Stimulated activated CD4-positive, alpha-beta T cell treated with anti-CD3 and anti-CD28 coated beads, Interleukin-4, amount 100 ng/mL, for 48 hours (primary cell): ENCODE results near the gene IBA57.

Experiments used
- DNase-seq, 2 donors: peaks; one replicate each; pipeline ENCODE4 v3.0.0-alpha.2; 2020; ENCODE audit warnings: low read depth in 2 of 2

The IBA57 gene

DNA sequence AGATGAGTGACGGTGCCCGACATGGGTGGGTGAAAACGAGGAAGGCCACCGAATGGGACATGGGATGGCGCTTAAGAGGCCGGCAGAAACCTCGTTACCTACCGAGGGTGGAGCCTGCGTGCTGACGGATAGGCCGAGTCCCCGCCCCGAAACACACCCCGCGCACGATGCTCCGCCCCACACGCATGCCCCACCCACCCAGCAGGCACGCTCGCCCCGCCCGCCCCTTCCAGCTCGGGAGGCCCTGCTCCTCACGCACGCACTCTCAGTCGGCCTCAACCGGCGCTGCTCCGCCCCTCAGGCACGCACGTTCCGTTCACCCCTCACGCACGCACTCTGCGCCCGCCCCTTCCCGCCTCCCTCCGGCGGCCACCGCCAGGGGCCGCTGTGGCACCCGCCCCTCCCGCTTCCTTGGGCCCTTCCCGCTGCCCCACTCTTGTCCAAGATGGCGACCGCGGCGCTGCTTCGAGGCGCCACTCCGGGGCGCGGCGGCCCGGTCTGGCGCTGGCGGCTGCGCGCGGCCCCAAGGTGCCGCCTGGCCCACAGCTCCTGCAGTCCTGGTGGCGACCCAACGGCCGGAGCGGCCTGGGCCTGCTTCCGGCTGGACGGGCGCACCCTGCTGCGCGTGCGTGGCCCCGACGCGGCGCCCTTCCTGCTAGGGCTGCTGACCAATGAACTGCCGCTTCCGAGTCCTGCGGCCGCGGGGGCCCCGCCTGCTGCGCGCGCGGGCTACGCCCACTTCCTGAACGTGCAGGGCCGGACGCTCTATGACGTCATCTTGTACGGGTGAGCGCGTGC is at the start of gene IBA57:
Gene IBA57 (plus strand): TSS at position 433 of the 798 bp plus-strand sequence. CDS start 13 bp downstream, at position 446.
- DNase-seq: peak; percentile 99

DNA sequence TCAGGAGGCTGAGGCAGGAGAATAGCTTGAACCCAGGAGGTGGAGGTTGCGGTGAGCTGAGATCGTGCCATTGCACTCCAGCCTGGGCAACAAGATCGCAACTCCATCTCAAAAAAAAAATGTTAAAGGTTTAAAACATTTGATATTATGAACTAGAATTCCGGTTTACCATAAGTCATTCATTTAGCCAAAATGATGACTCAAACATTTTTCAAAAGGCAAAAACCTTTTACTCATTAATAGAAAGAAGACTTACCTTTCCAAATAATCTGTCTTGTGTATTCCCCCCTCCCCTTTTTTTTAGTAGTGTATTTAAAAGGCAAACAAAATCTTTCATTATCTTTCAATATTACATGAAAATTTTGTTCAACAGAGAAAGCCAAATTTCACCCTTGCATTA is 48.3 kb upstream of the IBA57 start:
- no peak for DNase-seq

DNA sequence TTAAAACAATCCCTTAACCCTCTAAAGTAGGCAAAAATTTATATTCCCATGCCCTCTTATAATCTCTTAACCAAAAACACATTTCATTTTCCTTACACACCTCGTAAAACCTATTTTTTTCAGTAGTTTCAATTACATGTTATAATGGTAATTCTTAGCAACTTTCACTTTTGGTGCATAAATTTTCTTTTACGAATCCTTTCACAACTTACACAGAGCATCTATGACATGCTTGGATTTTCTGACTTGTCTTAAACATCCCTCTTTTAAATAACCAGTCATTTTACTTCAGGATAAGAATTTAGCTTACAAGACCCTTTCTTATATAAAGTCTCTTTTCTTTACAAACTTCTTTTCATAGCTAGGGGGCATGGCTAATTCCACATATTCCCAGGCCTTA is 47.6 kb upstream of the IBA57 start:
- DNase-seq: no peak

DNA sequence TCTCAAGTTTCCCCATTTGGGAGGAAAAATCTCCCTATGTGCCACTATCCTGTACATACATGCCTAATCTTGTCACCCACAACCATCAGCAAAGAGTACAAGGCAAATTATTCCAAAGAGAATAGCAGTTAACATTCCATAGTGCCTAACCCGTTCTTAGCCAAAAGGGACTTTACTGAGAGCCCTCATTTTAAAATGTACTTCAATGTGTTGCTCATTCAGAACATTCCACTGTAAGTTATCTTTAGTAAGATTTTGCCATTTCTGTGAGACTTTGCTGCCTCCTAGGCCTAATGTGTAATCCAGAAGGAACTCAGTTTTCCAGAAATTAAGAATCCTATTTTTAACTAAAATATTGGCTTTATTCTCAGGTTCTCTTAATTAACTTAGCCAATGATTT is 45.3 kb upstream of the IBA57 start:
- DNase-seq: no peak

DNA sequence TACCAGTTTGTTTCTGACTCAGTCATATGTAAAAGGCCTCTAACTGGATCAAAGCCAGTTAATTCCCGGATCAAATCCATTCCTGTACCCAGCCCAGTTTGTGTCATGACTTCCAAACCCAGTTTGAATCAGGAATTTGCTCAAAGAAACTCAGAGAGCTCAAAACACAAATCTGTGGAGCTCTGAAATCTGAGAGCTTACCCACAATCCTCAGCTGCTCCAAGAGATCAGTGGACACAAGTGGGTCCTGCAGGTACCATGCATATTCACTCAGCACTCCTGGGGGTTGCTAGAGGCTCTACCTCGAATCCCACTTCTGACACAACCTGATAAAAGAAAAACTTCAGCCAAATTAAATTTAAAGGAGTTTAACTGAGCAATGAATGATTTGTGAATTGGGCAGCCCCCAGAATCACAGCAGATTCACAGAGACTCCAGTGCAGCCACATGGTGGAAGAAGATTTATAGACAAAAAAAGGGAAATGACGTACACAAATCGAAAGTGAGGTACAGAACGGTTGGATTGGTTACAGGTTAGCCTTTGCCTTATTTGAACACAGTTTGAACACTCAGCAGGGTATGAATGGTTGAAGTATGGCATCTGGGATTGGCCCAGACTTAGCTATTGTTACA is 44.6 kb upstream of the IBA57 start:
- no peak for DNase-seq

DNA sequence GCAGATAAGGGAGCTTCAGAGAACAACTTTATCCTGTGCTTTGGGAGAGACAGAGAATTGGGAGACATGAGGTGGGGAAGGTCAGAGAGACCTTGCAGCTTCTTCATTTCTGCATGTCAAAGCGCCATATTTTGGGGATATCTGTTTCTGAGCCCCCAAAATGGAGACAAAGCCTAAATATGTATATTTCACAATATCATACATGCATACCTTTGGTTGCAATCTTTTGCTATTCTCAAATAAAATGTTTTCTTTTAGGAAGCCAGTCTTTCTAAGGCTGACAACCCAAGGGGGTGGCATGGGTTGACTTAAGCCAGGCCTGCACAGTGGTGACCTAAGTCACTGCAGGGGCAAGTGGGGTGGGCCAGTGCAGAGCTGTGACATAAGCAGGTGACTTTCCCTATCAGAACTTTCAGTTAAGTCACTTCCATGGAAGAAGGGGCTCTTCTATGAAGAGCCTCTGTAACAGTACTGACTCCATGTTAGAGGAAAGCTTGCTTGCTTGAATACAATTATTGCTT is 42.6 kb upstream of the IBA57 start:
- no peak for DNase-seq

DNA sequence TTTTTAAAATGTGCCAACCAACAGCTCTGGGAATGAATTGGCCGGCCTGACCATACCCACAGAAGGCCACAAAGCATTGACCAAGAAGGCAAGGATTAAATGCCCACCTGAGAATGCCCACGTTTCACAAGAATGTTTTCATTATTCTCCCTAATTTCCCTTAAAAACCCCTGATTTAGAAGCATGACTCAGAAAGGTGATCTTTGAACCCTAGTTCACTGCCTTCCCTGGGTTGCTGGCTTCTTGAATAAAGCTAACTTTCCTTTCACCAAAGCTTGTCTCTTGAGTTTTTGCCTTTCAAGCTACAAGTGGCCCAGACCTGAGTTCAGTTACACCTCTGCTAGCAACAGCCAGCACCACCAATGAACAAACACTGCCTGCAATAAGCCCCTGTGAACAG is 42.1 kb upstream of the IBA57 start:
- no peak for DNase-seq

DNA sequence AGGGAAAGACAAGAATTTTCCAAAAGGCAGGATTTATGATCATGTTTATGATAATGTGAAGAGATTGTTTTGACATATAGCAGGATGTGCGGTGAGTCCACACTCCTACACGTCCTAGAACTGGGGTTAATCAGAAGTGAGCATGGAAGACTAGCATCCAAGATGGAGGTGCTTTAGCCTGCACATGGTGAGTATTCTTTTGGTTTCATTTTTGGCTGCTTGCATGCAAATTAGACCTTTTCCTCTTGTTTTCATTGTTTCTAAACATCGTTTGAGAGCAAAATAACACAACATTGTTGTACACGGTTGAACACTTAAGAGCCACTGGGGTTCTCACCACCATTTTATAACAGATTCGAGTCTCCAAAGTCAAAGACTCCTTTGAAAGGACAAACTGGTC is 40.4 kb upstream of the IBA57 start:
- DNase-seq: no peak

DNA sequence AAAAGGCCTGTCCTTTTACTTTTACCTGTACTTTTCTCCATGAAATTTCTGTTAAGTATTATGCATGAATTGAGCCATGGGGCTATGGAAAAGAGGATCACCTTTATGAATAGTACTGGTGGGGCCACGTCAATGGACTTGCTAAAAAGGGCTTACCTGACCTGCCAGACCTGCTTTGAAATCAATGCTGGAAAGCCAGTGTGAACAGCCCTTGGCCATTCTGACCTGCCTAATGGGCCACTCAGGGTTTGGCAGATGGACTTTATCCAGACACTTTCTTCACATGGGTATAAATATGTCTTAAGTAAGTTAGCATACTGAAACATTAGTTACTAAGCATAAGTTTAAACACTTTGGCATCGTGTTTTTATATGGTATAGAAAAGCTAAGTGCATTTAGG is 33.8 kb upstream of the IBA57 start:
- no peak for DNase-seq

DNA sequence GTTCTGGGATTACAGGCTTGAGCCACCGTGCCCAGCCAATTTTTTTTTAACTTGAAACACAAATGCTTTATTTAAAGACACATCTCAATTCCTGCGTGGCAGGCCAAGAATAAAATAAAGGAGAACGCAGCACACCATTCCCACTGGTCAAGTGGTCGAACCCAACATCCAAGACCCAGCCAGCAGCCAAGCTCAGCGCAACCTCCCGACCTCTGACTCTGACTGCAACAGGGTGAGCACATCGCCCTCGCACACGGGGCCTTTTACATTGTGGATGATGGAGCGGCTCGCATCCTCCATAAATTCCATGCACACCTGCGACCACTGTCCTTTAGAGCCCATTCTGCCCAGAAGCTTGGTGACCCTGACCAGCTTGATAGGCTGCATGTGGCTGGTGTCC is 31.0 kb upstream of the IBA57 start:
- no peak for DNase-seq

DNA sequence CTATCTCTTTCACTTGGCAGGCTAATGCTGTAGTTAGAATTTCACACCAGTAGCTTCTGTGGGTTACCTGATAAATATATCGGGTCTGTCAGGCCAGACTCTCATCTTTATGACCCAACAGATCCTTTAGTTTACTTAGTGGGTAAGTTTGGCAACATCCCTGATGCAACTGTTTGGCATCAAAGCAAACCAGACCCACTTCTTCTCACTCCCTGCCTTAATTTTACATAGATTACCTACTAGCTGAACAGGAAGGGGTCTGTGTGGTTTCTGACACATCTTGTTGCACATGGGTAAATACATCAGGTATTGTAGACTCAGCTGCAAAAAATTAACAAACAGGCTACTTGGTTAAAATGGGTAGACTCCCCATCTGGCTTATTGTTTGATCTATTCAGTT is 28.7 kb upstream of the IBA57 start:
- DNase-seq: no peak

DNA sequence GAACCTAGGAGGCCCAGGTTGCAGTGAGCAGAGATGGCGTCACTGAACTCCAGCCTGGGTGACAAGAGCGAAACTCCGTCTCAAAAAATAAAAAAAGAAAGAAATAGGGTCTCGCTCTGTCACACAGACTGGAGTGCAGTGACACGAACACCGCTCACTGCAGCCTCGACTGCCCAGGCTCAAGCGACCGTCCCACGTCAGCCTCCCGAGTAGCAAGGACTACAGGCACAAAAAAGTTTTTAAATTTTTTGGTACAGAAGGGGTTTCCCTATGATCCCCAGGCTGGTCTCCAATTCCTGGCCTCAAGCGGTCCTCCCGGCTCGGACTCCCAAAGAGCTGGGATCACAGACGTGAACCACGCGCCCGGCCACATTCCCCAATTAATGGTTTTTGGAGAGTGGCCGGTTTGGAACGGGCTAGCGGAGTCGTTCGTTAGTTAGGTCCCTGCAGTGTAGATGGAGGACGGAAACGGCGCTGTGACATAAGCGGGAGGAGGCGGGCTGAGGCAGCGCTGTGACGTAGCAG is 26.1 kb upstream of the IBA57 start:
- no peak for DNase-seq

DNA sequence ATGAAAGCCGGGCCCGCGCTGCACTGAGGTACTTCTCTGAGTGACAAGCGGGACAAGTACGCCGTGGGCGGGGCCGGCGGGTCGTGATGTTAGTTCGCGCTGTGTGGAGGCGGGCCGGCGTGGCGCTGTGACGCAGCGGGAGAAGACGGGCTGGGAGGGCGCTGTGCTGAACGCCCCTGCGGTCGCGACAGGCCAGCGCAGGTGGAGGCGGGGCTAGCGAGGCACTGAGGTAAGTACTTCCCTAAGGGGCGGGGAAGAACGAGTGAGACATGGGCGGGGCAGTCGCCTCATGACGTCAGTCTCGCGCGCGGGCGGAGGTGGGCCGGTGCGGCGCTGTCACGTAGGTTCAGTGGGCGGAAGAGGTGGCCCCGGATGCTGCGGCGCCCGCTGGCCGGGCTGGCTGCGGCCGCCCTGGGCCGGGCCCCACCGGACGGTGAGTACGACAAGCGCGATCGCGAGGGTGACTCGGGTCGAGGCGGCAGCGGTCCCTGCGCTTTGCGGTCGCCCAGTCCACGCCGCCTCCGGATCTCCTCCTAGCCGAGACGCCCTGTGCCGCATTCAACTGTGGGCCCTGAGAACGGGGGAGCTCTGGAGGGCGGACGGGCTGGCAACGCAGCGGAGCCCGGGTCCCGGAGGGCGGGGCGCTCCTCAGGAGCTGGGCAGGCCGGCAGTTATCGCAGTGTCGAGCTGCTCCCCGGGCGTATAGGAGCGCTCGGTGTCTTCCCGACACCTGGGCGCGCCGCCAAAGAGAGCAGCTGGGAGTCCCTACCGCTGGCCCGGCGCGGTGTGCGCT is 25.5 kb upstream of the IBA57 start, which contains the start of gene GUK1:
Gene GUK1 (plus strand): TSS at position 349 of the 793 bp plus-strand sequence. CDS start 24 bp downstream, at position 373.
- DNase-seq: peak; percentile 99 to 100

DNA sequence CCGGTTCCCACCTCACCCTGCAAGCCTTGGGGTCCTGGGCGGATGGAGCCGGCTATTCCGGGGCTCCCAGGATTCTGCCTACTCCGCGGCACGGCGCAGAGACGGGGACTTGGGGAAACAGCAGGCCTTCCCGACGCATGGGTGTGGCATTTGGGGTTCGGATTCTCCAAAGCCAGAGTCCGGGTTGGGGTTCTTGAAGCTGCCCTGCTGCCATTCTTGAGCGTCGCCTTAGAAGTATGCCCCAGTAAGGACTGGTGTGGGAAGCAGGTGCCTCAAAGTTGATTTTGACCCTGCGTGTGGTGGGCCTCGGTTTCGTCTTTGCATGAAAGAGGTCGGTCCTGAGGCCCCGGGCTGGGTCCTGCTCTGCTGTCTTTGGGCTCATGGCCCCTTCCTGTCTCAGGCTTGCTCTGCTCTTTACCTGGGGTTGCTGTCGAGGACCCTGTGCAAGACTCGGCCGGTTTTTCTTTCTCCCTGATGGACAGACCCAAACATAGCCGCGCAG is 24.8 kb upstream of the IBA57 start:
- DNase-seq: no peak

DNA sequence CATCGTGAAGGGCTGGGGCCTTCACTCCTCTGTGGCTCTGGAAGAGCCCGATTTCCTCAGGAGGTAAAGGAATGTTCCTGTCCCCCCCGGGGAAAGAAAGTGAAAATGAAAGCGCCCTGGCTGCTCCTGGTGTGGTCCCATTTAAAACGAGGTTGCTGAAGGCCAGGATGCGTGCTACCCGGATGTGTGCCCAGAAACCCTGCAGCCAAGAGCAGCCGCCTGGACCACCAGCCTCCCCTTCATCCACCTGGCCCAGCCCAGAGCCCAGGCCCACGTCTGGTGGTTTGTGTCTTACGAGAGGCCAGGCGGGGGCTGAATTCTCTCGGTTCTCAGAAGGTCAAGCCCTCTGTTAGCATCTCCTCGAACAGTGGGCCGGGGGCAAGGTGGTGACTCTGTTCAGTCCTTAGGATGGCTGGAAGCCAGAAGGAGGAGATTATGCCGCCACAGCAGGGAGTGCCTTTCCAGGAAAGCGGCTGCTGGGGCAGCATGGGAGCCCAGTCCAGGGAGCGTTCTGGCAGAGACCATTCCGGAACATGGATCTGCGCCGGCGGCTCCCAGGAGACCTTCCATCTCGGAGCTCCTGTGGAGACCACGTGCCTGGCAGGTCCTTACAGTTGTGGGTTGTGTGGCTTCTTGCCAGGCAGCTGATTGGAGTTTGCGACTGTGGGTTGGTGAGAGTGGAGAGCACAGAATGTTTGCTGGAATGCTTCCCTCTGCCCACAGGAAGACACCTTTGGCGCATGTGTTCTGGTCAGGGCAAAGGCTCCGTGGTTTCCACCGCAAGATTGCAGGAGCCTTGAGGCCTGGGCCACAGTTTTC is 24.2 kb upstream of the IBA57 start:
- no peak for DNase-seq

DNA sequence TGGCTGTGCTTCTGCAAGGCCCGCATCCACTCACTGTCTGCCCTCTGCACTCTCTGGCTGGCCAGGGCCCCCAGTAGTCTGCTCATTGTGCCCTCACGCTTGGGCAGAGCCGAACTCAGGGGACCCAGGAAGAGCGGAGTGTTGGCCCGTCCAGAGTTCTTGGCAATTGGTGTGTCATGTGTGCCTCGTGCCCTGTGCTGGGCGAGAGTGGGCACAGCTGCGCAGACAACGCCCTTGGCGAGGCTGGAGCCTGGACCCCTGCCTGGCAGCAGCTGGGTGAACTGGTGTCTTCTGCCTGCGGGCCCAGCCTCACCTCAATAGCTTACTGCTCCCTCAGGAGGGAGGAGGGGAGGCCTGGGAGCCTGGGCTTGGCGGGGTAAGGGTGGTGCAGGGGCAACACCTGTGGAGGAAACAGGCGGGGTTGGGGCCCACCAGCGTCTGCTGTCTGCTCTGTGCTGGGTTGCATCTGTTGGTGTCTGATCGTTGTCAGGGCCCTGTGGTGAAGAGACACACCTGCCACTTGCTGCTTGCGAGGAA is 23.4 kb upstream of the IBA57 start:
- DNase-seq: no peak

DNA sequence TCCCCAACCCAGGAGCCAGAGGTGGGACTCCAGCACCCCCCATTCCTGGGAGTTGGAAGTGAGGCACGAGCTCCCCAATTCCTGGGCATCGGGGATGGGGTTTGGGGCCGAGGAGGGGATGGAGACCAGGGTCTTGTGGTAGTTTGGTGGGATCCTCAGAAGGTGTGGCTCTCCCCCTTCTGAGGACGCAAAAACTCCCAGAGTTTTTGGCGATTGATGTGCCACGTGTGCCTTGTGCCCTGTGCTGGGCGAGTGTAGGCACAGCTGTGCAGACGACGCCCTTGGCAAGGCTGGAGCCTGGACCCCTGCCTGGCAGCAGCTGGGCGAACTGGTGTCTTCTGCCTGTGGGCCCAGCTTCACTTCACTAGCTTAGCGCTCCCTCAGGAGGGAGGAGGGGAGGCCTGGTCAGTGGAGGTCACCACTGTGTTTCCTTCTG is 22.9 kb upstream of the IBA57 start:
- DNase-seq: no peak

DNA sequence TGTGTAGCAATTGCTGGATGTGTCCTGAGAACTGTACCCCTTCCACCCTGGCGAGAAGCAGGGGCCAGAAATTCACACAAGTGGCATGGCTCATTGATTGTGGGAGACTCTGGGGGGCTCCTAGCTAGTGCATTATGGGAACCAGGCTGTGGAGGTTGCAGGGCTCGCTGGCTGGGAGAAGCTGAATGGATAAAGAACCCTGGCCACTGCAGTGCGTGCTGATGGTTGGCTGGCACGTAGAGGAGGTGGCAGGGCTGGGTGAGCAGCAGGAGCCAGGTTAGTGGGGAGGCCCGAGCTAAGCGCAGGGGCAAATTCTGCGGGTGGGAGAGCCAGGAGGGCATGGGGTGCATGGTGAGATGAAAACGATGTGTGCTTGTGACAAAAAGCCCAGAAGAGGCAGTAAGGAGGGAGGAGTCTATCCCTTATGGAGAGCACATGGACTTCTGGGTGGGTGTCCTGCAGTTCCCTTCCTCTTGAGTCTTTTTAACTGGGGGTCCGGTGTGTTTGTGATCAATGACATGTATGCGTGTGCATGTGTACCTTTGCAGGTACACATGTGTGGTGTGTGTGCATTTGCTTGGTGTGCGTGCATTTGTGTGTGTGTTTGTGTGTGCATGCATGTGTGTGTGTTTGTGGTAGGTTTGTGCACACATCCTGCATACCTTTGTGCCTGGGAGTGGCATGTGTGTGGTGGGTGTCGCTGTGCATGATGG is 22.0 kb upstream of the IBA57 start:
- no peak for DNase-seq

DNA sequence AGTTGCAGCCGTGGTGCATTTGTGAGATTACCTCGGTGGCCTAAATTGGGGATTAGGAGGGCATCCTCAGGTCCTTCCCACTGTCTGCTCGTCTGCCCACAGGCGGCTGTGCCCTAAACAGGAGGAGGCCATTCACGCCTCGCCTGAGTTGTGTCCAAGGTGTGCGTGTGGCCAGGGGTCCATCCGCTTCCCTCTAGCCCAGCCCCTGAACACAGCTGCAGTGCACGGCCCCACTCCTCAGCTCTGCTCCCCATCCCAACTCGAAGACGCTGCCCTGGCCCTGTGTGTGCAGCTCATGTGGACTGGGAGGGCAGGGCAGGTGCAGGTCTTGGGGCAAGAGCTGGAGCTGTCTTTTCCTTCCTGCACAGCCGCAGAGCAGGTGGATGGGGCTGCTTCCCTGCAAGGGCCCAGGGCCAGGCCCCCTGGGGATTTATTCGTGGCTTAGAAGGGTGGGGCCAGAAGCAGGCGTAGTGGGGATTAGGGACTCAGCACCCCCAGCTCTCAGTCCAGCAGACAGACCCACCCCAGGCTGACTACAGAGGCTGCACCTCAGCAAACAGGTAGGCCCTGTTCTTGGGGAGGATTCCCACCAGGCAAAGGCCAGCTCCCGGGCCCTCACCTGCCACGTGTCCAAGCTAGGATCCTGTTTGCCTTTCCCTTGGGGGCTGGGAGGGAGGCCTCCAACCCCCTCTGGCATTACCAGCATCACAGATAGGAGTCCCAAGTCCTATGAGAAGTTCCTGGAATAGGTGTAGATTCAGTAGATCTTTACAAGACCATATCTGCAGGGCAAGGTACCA is 21.2 kb upstream of the IBA57 start:
- no peak for DNase-seq
